Measurements from ENCODE around the gene MYOG.

MYOG gene

DNA sequence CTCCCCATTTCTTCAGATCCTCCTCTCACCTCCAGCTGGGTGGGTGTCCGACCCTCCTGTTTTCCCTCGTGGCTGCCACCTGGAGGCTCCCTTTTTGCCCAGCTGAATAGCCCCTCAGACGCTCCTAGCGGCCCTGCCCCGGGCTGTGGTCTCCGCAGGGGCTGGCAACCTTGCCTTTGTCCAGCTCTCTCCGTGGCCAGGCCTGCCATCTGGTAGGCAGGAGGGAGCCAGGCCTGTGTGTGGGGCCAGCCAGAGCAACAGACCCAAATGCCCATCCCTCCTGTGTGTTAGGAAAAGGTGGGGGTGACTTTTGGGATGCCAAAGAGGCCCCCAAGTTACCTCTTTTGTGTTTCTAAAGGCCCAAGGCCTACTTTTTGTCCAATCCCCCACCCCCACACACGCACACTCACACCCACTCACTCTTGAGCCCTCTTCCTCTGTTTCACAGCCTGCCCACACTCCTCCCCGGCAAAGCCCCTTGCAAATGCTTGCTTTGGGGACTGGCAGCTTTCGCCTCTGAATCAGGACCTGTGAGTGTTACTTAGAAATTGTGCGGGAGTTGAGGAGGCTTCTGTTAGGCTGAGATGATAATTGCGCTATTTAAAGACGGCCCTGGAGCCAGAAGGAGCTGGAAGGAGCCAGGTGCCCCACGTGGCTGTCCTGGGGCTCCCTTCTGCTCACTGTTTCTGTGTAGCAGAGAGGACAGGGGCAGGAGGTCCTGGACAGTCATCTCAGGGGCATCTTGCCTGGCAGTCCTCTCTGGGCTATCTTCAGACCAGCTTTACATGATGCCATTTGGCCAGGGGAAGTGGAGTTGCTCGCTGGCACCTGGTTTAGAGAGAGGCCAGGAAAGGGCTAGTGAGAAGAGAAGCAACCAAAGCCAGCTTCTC lies 50.5 kb downstream of the MYOG start:
- Mint-ChIP-seq H3K27ac (no peak overlapping the region), H3K36me3 (ENCODE audit: low read depth) (peaks cover 13% of the 10 kb centered on the region), H3K27me3 (ENCODE audit: low read depth, poor library complexity) (peaks cover 13% of the 10 kb centered on the region), H3K4me3 (no peak overlapping the region), H3K9me3 (no peaks in the 10 kb centered on the region), H3K4me1 (peaks cover 33% of the 10 kb centered on the region)
- TF ChIP-seq, protein P1, sequence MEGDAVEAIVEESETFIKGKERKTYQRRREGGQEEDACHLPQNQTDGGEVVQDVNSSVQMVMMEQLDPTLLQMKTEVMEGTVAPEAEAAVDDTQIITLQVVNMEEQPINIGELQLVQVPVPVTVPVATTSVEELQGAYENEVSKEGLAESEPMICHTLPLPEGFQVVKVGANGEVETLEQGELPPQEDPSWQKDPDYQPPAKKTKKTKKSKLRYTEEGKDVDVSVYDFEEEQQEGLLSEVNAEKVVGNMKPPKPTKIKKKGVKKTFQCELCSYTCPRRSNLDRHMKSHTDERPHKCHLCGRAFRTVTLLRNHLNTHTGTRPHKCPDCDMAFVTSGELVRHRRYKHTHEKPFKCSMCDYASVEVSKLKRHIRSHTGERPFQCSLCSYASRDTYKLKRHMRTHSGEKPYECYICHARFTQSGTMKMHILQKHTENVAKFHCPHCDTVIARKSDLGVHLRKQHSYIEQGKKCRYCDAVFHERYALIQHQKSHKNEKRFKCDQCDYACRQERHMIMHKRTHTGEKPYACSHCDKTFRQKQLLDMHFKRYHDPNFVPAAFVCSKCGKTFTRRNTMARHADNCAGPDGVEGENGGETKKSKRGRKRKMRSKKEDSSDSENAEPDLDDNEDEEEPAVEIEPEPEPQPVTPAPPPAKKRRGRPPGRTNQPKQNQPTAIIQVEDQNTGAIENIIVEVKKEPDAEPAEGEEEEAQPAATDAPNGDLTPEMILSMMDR (IDR thresholded peaks at IDR 0.05), result no peak
- DNase-seq, result no peak

DNA sequence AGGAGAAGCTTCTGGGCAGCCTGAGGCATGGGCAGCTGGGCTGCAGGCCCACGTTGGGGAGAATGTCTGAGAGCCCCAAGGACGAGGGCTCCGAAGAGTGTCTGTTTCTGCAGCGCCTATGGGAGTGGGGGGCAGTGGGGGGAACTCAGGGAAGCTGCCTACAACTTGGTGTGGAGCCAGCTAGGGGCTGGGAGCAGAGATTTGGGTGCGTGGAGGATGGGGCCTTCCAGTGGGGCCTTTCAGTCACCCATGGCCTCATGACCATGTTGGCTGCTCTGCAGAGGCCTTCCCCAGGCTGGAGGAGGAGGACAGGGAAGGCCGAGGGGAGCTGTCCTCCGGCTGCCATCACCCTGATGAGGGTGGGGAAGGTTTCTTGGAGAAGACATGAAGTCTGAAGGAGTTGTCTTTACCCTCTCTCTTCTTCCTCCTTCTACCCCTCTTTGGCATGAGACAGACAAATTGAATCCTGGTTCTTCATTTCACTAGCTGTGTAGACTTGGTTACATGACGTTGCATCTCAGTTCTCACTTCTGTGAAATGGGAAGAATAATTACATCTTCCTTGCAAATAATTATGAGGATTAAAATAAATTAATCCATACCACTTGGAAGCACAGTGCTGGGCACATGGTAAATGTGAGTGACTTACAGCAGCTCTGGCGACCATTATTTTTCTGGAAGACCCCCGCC lies 51.2 kb downstream of the MYOG start:
- Mint-ChIP-seq H3K9me3 (no peaks in the 10 kb centered on the region), H3K27me3 (ENCODE audit: low read depth, poor library complexity) (peaks cover 13% of the 10 kb centered on the region), H3K4me3 (no peak overlapping the region), H3K36me3 (ENCODE audit: low read depth) (peaks cover 13% of the 10 kb centered on the region), H3K27ac (no peak overlapping the region), H3K4me1 (peaks cover 33% of the 10 kb centered on the region)
- TF ChIP-seq, protein P1 (IDR thresholded peaks at IDR 0.05), result no peak
- no peak for DNase-seq

DNA sequence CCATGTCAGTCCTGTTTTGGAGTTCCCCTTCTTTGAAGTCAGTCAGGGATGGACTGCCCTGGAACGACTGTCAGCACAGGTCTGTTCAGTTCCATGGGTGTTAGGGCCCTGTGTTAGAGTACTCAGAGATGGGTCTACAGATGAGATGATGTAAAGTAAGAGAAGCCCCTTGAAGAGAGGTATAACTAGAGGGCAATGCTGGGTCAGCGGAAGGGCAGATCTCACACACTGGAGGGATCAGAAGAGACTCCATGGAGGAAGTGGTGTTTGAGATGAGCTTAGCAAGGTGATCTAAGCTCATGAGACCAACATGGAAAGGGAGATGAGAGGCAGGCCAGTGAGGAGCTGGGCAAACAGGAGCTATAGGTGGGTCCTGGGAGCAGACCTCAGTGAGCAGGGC lies 51.9 kb downstream of the MYOG start:
- Mint-ChIP-seq H3K4me3 (no peak overlapping the region), H3K4me1 (peaks cover 34% of the 10 kb centered on the region), H3K9me3 (no peaks in the 10 kb centered on the region), H3K27ac (no peak overlapping the region), H3K27me3 (ENCODE audit: low read depth, poor library complexity) (peaks cover 17% of the 10 kb centered on the region), H3K36me3 (ENCODE audit: low read depth) (peaks cover 7% of the 10 kb centered on the region)
- DNase-seq, result no peak
- TF ChIP-seq, protein P1 (IDR thresholded peaks at IDR 0.05), result no peak

DNA sequence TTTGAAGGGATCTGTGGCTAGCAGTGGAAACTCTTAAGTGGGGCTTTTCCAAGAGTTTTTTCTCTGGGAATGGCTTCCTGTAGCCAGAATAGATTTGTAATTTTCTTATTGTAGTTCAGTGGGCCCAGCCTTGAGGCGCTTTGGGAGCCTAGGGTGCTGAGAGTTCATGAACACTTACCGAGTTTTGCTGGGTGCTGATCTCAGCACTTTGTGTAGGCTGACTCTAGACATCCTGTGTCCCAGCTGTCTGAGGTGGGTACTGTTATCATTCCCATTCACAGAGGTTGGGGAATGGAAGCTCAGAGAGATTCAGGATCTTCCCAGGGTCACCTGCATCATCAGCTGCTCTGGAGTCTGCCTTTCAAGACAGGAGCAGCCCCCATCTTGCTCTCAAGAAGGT lies 52.5 kb downstream of the MYOG start:
- TF ChIP-seq, protein P1 (IDR thresholded peaks at IDR 0.05), result no peak
- Mint-ChIP-seq H3K36me3 (ENCODE audit: low read depth) (peaks cover 7% of the 10 kb centered on the region), H3K4me3 (no peak overlapping the region), H3K9me3 (no peaks in the 10 kb centered on the region), H3K27me3 (ENCODE audit: low read depth, poor library complexity) (peaks cover 18% of the 10 kb centered on the region), H3K27ac (no peak overlapping the region), H3K4me1 (peaks cover 41% of the 10 kb centered on the region)
- DNase-seq, result no peak

Data from nephron progenitor cell (in vitro differentiated cells).